Measurements from ENCODE around the gene DAP3. TPM values are rescaled to one million over a fixed set of nuclear protein-coding genes. Genes with fewer than 3 reads are reported as not detected.

The DAP3 gene
- total RNA-seq, 1 donor from 2014 or later = 104 TPM

GRCh38 chr1:155777582-155777981, 88.7 kb downstream of the DAP3 start:
- no peak for DNase-seq (ENCODE audit: low read depth)
- TF ChIP-seq CTCF (conservative IDR thresholded peaks at IDR 0.05; ENCODE audit: low read depth, low read length) = no peak
- H3K4me3 ChIP-seq (ENCODE audit: low read depth, low read length) = no peak overlapping the region

Other genes starting within 250 kb of the DAP3 start
- 8.8 and 13.4 TPM in 2 replicates for gene ASH1L, start 126.3 kb upstream of the DAP3 start, total RNA-seq
- gene MSTO1, start 78.9 kb upstream of the DAP3 start, total RNA-seq = 12.7 and 24.4 TPM in 2 replicates
- gene YY1AP1, start 317 bp upstream of the DAP3 start, total RNA-seq = 29.3 and 30.5 TPM in 2 replicates
- gene GON4L, start 168.1 kb downstream of the DAP3 start, total RNA-seq = 13.9 and 22.7 TPM in 2 replicates
- 13.2 and 15.4 TPM in 2 replicates for gene SYT11, start 170.5 kb downstream of the DAP3 start, total RNA-seq
- 16.3 and 17.6 TPM in 2 replicates for gene RIT1, start 222.3 kb downstream of the DAP3 start, total RNA-seq
- gene KHDC4, start 245.3 kb downstream of the DAP3 start, total RNA-seq = 30.8 and 36.7 TPM in 2 replicates

Measured in epithelial cell of proximal tubule (primary cell).